HG02623 (cell line): Measurements from ENCODE around the gene TMEM171.

ENCODE experiments used
- ATAC-seq: cut with Tn5 transposase; IDR thresholded peaks from one replicate; pipeline ENCODE4 v1.9.1; 2021; ENCODE audit warnings: moderate library complexity; ENCODE audit not compliant: unreplicated experiment

TMEM171 gene

GRCh38 chr5:73119451-73120157 is 771 bp upstream of the TMEM171 start:
- no peak for ATAC-seq

- no peak for ATAC-seq
These were observed 716 bp downstream of the TMEM171 start for GRCh38 chr5:73121119-73121463.

- no peak for ATAC-seq
These were observed 2.8 kb downstream of the TMEM171 start for GRCh38 chr5:73122875-73123810.

- no peak for ATAC-seq
These were observed 4.9 kb downstream of the TMEM171 start for GRCh38 chr5:73125289-73125688.

- no peak for ATAC-seq
These were observed 6.0 kb downstream of the TMEM171 start for GRCh38 chr5:73126381-73126780.

GRCh38 chr5:73126957-73127356 is 6.6 kb downstream of the TMEM171 start:
- no peak for ATAC-seq

- no peak for ATAC-seq
These were observed 8.8 kb downstream of the TMEM171 start for GRCh38 chr5:73129143-73129542.

GRCh38 chr5:73130811-73131210 is 10.4 kb downstream of the TMEM171 start:
- ATAC-seq, result no peak

- ATAC-seq, result no peak
These were observed 11.5 kb downstream of the TMEM171 start for GRCh38 chr5:73131711-73132425.

GRCh38 chr5:73132759-73133158 is 12.4 kb downstream of the TMEM171 start:
- no peak for ATAC-seq

GRCh38 chr5:73135021-73135420 is 14.6 kb downstream of the TMEM171 start:
- ATAC-seq, result no peak

GRCh38 chr5:73135429-73136054 is 15.2 kb downstream of the TMEM171 start:
- no peak for ATAC-seq

GRCh38 chr5:73136055-73136562 is 15.7 kb downstream of the TMEM171 start:
- ATAC-seq, result no peak

- ATAC-seq, result no peak
These were observed 17.5 kb downstream of the TMEM171 start for GRCh38 chr5:73137563-73138530.

- ATAC-seq, result no peak
These were observed 19.1 kb downstream of the TMEM171 start for GRCh38 chr5:73139485-73139884.

- ATAC-seq, result no peak
These were observed 20.4 kb downstream of the TMEM171 start for GRCh38 chr5:73140801-73141200.

- no peak for ATAC-seq
These were observed 21.7 kb downstream of the TMEM171 start for GRCh38 chr5:73142035-73142434.

GRCh38 chr5:73143716-73144115 is 23.3 kb downstream of the TMEM171 start:
- no peak for ATAC-seq

GRCh38 chr5:73149540-73149939 is 29.2 kb downstream of the TMEM171 start:
- ATAC-seq, result no peak

- no peak for ATAC-seq
These were observed 30.5 kb downstream of the TMEM171 start for GRCh38 chr5:73150876-73151275.
